Upper lobe of left lung (tissue), 6 donors: ENCODE results near the gene BACE2. TPM values are rescaled to one million over a fixed set of nuclear protein-coding genes. Genes with fewer than 3 reads are reported as not detected.

Experiments
- ATAC-seq, 2 donors: fragments of 200-7000 bp; cut with Tn5 transposase; one replicate each; pipeline ENCODE4 v1.9.1; 2022; ENCODE audit warnings: mild to moderate bottlenecking in 2 of 2, moderate library complexity in 2 of 2; ENCODE audit not compliant: low FRiP score in 2 of 2
- DNase-seq, 2 donors: peaks; one replicate each; pipeline ENCODE4 v3.0.0-alpha.2; 2019 to 2020
- H3K27ac ChIP-seq, 4 donors: fragments of 200-600 bp; sonication (generic); one replicate each; pipeline ENCODE4 v1.5.1; 2016 to 2019
- H3K27me3 ChIP-seq, 4 donors: fragments of 200-600 bp; sonication (generic); one replicate each; pipeline ENCODE4 v1.5.1; 2017 to 2019
- H3K36me3 ChIP-seq, 4 donors: fragments of 200-600 bp; sonication (generic); one replicate each; pipeline ENCODE4 v1.5.1; 2016 to 2019
- H3K4me1 ChIP-seq, 4 donors: fragments of 200-600 bp; sonication (generic); one replicate each; pipeline ENCODE4 v1.5.1; 2018 to 2019
- H3K4me3 ChIP-seq, 4 donors: fragments of 200-600 bp; sonication (generic); one replicate each; pipeline ENCODE4 v1.5.1; 2017 to 2019; ENCODE audit warnings: mild to moderate bottlenecking in 2 of 4, moderate library complexity in 1 of 4
- H3K9me3 ChIP-seq, 4 donors: fragments of 200-600 bp; sonication (generic); one replicate each; pipeline ENCODE4 v1.5.1; 2018 to 2019
- CTCF ChIP-seq, 6 experiments: fragments of 450-650 bp in 4 of 6; fragments of 200-600 bp in 2 of 6; sonication (generic) in 2 of 6; IDR thresholded peaks; one replicate each; pipeline ENCODE4 v1.5.1; 2016 to 2019; ENCODE audit warnings: antibody characterized with exemption in 6 of 6
- EP300 ChIP-seq, 4 donors: sonication (generic); formaldehyde crosslinking; IDR thresholded peaks; one replicate each; pipeline ENCODE4 v1.5.1; 2017; ENCODE audit warnings: antibody characterized with exemption in 4 of 4, control low read depth in 2 of 4
- POLR2A ChIP-seq, 4 donors: fragments of 450-650 bp; IDR thresholded peaks; one replicate each; pipeline ENCODE4 v1.5.1; 2016 to 2017; ENCODE audit warnings: antibody characterized with exemption in 4 of 4, mild to moderate bottlenecking in 2 of 4
- POLR2AphosphoS5 ChIP-seq, 2 donors: sonication (generic); formaldehyde crosslinking; IDR thresholded peaks; one replicate each; pipeline ENCODE4 v1.5.1; 2017; ENCODE audit warnings: antibody characterized with exemption in 2 of 2
- WGBS, 2 donors: methylation state at CpG; one replicate each; pipeline ENCODE4 v1.1.5; 2017 to 2018; 5-methylcytosine and 5-hydroxymethylcytosine counted together
- total RNA-seq, 6 donors: library from RNA; depleted of rRNA in 4 of 6; stranded (reverse); fragments of >200 nt in 4 of 6; gene quantifications; one replicate each; pipeline versions ENCODE4 v1.1.0 to v1.2.1, GENCODE V29; 2016 to 2021
- donor health status: DM: no; HTN: no; CAD: no; lungs with moderate emphysema.
- donor health status: DM: no; HTN: yes; CAD: no; lungs with severe emphysema.

The BACE2 gene
- total RNA-seq, 6 donors from 2014 or later, result 15.1 to 43.0 (median 26.3) TPM

- no peaks in the 10 kb centered on the region for H3K9me3 ChIP-seq
- TF ChIP-seq CTCF (IDR thresholded peaks at IDR 0.05) (no peak), EP300 (IDR thresholded peaks at IDR 0.05) (no peak), POLR2A (IDR thresholded peaks at IDR 0.05) (no peak), POLR2AphosphoS5 (IDR thresholded peaks at IDR 0.05) (no peak)
- no peaks in the 10 kb centered on the region for H3K4me1 ChIP-seq
- WGBS, 2 donors, result 84 to 87% methylated on average over 8 of the region's 8 CpGs
- H3K27ac ChIP-seq, result no peak overlapping the region
- no peak overlapping the region for H3K4me3 ChIP-seq
- ATAC-seq (no peak), DNase-seq (no peak)
- no peaks in the 10 kb centered on the region for H3K36me3 ChIP-seq
- no peaks in the 10 kb centered on the region for H3K27me3 ChIP-seq
These were observed 52.3 kb downstream of the BACE2 start for GRCh38 chr21:41220208-41220733.

DNA sequence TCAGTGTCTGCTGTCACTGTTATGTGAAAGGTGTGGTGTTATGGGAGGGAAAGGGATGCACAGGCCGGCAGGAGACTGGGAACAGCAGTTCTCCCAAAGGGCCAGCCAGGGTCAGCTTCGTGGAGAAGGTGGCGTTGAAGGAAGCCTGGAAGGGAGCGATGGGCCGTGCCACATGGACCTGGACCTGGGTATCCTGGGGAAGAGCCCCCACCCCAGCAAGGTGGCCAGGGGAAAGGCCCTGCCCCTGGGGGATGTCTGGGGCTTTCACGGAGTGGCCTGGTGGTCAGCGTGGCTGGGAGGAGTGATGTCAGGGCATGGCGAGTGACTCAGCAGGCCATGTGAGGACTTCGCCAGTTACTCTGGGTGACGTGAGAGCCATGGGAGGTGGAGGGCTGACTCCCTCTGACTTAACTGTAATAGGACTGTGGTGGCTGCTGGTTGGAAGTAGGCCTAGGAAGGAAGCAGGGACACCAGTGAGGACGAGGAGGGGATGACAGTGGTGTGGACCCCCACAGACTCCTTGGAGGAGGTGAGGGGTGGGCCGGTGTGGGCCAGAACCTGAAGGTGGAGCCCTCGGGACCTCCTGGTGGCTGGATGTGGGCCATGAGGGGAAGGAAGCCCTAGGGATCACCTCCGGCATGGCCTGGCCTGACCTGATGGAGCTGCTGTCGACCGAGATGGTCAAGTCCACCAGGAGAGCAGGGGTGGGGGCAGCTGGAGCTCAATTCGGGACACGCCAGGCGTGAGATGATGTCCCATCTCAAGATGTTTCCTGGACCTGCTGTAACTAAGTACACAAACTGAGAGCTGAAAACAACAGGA lies 54.5 kb downstream of the BACE2 start:
- peak in 1 of 2 donors; percentile 40 for DNase-seq
- no peak for TF ChIP-seq CTCF (IDR thresholded peaks at IDR 0.05)
- TF ChIP-seq POLR2A (IDR thresholded peaks at IDR 0.05), result no peak
- TF ChIP-seq EP300 (IDR thresholded peaks at IDR 0.05), result no peak
- TF ChIP-seq POLR2AphosphoS5 (IDR thresholded peaks at IDR 0.05), result no peak
- WGBS, 2 donors, result 88 to 95% methylated on average over 17 to 19 of the region's 19 CpGs
- Histone ChIP-seq H3K27me3 (no peaks in the 10 kb centered on the region), H3K36me3 (peaks cover 0 to 12% (median 0%) of the 10 kb centered on the region in 4 donors), H3K27ac (no peak overlapping the region), H3K4me1 (no peaks in the 10 kb centered on the region), H3K9me3 (no peaks in the 10 kb centered on the region), H3K4me3 (no peak overlapping the region)
- peak; percentile 3 to 29 for ATAC-seq

DNA sequence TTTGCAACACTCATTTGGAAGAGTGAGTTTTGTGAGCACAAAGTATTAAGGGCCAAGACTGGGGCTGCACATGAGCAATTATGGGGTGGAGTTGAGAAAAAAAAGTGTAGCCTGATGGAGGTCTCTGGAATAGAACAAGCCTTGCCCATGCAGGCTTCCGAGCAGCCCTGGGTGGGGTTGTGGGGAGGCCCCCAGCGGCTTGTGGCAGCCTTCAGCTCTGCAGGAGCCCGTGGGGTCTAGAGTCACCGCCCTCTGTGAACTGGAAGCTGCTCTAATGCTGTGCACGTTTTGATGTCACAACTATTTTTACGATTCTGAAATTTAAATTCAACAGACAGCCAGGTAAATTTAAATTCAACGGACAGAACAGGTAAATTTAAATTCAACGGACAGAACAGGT lies 58.9 kb downstream of the BACE2 start:
- ATAC-seq (no peak), DNase-seq (no peak)
- no peak overlapping the region for H3K27ac ChIP-seq
- TF ChIP-seq POLR2A (IDR thresholded peaks at IDR 0.05), result no peak
- TF ChIP-seq POLR2AphosphoS5 (IDR thresholded peaks at IDR 0.05), result no peak
- TF ChIP-seq CTCF (IDR thresholded peaks at IDR 0.05), result no peak
- no peak for TF ChIP-seq EP300 (IDR thresholded peaks at IDR 0.05)
- H3K4me3 ChIP-seq, result no peak overlapping the region
- peaks cover 0 to 17% (median 0%) of the 10 kb centered on the region in 4 donors for H3K36me3 ChIP-seq
- WGBS, 2 donors, result 91 to 97% methylated on average over 8 of the region's 8 CpGs
- H3K9me3 ChIP-seq, result no peaks in the 10 kb centered on the region
- H3K27me3 ChIP-seq, result no peaks in the 10 kb centered on the region
- H3K4me1 ChIP-seq, result no peaks in the 10 kb centered on the region

- Histone ChIP-seq H3K36me3 (peaks cover 0 to 17% (median 0%) of the 10 kb centered on the region in 4 donors), H3K27ac (no peak overlapping the region), H3K4me3 (no peak overlapping the region), H3K27me3 (no peaks in the 10 kb centered on the region), H3K9me3 (no peaks in the 10 kb centered on the region), H3K4me1 (no peaks in the 10 kb centered on the region)
- 87 to 96% methylated on average over 8 to 9 of the region's 9 CpGs for WGBS, 2 donors
- no peak for ATAC-seq
- TF ChIP-seq POLR2AphosphoS5 (IDR thresholded peaks at IDR 0.05), result no peak
- DNase-seq, result no peak
These were observed 59.5 kb downstream of the BACE2 start for GRCh38 chr21:41227357-41228005.

DNA sequence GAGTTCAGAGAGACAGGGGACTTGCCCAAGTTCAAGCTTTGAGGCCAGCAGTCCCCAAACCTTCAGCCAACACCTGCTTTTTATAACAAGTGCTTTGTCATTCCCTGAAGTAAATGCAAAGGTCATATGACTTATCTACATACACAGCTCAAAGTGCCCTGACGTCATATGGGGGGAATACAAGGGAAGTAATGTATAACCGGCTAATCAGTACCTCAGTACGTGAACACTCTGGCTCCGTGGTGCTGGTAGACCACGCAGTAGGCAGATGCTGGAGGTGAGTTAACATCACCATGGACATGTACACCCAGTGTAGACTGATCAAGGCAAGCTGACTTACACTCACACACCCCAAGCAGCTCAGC lies 60.0 kb downstream of the BACE2 start:
- TF ChIP-seq POLR2A (IDR thresholded peaks at IDR 0.05), result no peak
- TF ChIP-seq POLR2AphosphoS5 (IDR thresholded peaks at IDR 0.05), result no peak
- TF ChIP-seq EP300 (IDR thresholded peaks at IDR 0.05), result no peak
- no peak for TF ChIP-seq CTCF (IDR thresholded peaks at IDR 0.05)
- Histone ChIP-seq H3K4me3 (no peak overlapping the region), H3K36me3 (peaks cover 0 to 17% (median 0%) of the 10 kb centered on the region in 4 donors), H3K27me3 (no peaks in the 10 kb centered on the region), H3K9me3 (no peaks in the 10 kb centered on the region), H3K4me1 (no peaks in the 10 kb centered on the region), H3K27ac (no peak overlapping the region)
- no peak for DNase-seq
- ATAC-seq, result no peak
- WGBS, 2 donors, result 82 to 100% methylated on average over 3 to 5 of the region's 5 CpGs
